Activated naive CD4-positive, alpha-beta T cell (primary cell): ENCODE results near the gene UBXN7.
"Not testable (repeated sequence)": the region's sequence is repeated elsewhere in the genome, so short reads cannot be mapped to it uniquely, and the experiment has no call there.

Experiments
- DNase-seq, 4 experiments: peaks; one replicate each; lab custom pipeline; 2025; lab: John Stamatoyannopoulos, UW

Gene UBXN7

GRCh38 chr3:196356556-196356955, 75.7 kb downstream of the UBXN7 start:
- no peak for DNase-seq

- DNase-seq = no peak
These were observed 76.6 kb downstream of the UBXN7 start for GRCh38 chr3:196355668-196356067.

GRCh38 chr3:196354132-196354531, 78.1 kb downstream of the UBXN7 start:
- DNase-seq = no peak

- DNase-seq = no peak
These were observed 80.7 kb downstream of the UBXN7 start for GRCh38 chr3:196351541-196351940.

- DNase-seq = no peak
These were observed 82.2 kb downstream of the UBXN7 start for GRCh38 chr3:196350067-196350466.

GRCh38 chr3:196348698-196349097, 83.5 kb downstream of the UBXN7 start:
- DNase-seq = no peak

GRCh38 chr3:196344663-196345062, 87.6 kb downstream of the UBXN7 start:
- DNase-seq = no peak

- DNase-seq = not testable (repeated sequence)
These were observed 88.3 kb downstream of the UBXN7 start for GRCh38 chr3:196343917-196344316.

GRCh38 chr3:196341137-196341536, 91.1 kb downstream of the UBXN7 start:
- DNase-seq = no peak

GRCh38 chr3:196340466-196340865, 91.8 kb downstream of the UBXN7 start:
- DNase-seq = no peak

- DNase-seq = no peak
These were observed 92.6 kb downstream of the UBXN7 start for GRCh38 chr3:196339493-196340254.

GRCh38 chr3:196339044-196339443, 93.2 kb downstream of the UBXN7 start:
- no peak for DNase-seq

GRCh38 chr3:196336319-196337145, 95.7 kb downstream of the UBXN7 start:
- DNase-seq = no peak

- DNase-seq = no peak
These were observed 96.7 kb downstream of the UBXN7 start for GRCh38 chr3:196335503-196335948.

- no peak for DNase-seq
These were observed 97.2 kb downstream of the UBXN7 start for GRCh38 chr3:196334982-196335381.

GRCh38 chr3:196332168-196332567, 100.1 kb downstream of the UBXN7 start:
- DNase-seq = no peak

- no peak for DNase-seq
These were observed 104.8 kb downstream of the UBXN7 start for GRCh38 chr3:196327405-196327804.

- no peak for DNase-seq
These were observed 105.3 kb downstream of the UBXN7 start for GRCh38 chr3:196326936-196327335.

GRCh38 chr3:196323691-196324090, 108.5 kb downstream of the UBXN7 start:
- DNase-seq = no peak

- DNase-seq = no peak
These were observed 109.2 kb downstream of the UBXN7 start for GRCh38 chr3:196323016-196323415.

- DNase-seq = no peak
These were observed 111.1 kb downstream of the UBXN7 start for GRCh38 chr3:196321162-196321561.

- no peak for DNase-seq
These were observed 112.1 kb downstream of the UBXN7 start for GRCh38 chr3:196320137-196320536.
